NCI-H2227 treated with DMSO at 0.1 percent for 48 hours (cell line): Measurements from ENCODE around the gene MTARC1.

Experiments
- DNase-seq: peaks from one replicate; lab custom pipeline; 2025; lab: John Stamatoyannopoulos, UW

MTARC1 gene

GRCh38 chr1:220806408-220806807, 19.7 kb downstream of the MTARC1 start:
- no peak for DNase-seq

- DNase-seq = no peak
These were observed 21.0 kb downstream of the MTARC1 start for GRCh38 chr1:220807726-220808125.

- peak; percentile 98 for DNase-seq
These were observed 21.9 kb downstream of the MTARC1 start for GRCh38 chr1:220808345-220809186.

- no peak for DNase-seq
These were observed 22.5 kb downstream of the MTARC1 start for GRCh38 chr1:220809187-220809550.

- no peak for DNase-seq
These were observed 23.0 kb downstream of the MTARC1 start for GRCh38 chr1:220809704-220810103.

GRCh38 chr1:220810179-220810653, 23.5 kb downstream of the MTARC1 start:
- peak; percentile 79 for DNase-seq

GRCh38 chr1:220810963-220811362, 24.2 kb downstream of the MTARC1 start:
- DNase-seq = no peak

GRCh38 chr1:220811695-220812094, 25.0 kb downstream of the MTARC1 start:
- no peak for DNase-seq

- DNase-seq = no peak
These were observed 25.6 kb downstream of the MTARC1 start for GRCh38 chr1:220812308-220812707.

GRCh38 chr1:220813013-220813412, 26.3 kb downstream of the MTARC1 start:
- DNase-seq = no peak

GRCh38 chr1:220815409-220815808, 28.7 kb downstream of the MTARC1 start:
- DNase-seq = no peak

GRCh38 chr1:220817907-220818306, 31.2 kb downstream of the MTARC1 start:
- no peak for DNase-seq

- no peak for DNase-seq
These were observed 31.9 kb downstream of the MTARC1 start for GRCh38 chr1:220818421-220819173.

GRCh38 chr1:220819467-220820026, 32.8 kb downstream of the MTARC1 start:
- DNase-seq = no peak

- DNase-seq = no peak
These were observed 37.6 kb downstream of the MTARC1 start for GRCh38 chr1:220824031-220824989.

GRCh38 chr1:220825819-220826551, 39.3 kb downstream of the MTARC1 start:
- DNase-seq = no peak

GRCh38 chr1:220826729-220827128, 40.0 kb downstream of the MTARC1 start:
- no peak for DNase-seq

GRCh38 chr1:220827445-220828178, 40.9 kb downstream of the MTARC1 start:
- no peak for DNase-seq

GRCh38 chr1:220828179-220828490, 41.4 kb downstream of the MTARC1 start:
- no peak for DNase-seq

GRCh38 chr1:220828950-220829586, 42.4 kb downstream of the MTARC1 start:
- no peak for DNase-seq
